Measurements from ENCODE around the gene BEGAIN. TPM values are rescaled to one million over a fixed set of nuclear protein-coding genes. Genes with fewer than 3 reads are reported as not detected.

BEGAIN gene, protein sequence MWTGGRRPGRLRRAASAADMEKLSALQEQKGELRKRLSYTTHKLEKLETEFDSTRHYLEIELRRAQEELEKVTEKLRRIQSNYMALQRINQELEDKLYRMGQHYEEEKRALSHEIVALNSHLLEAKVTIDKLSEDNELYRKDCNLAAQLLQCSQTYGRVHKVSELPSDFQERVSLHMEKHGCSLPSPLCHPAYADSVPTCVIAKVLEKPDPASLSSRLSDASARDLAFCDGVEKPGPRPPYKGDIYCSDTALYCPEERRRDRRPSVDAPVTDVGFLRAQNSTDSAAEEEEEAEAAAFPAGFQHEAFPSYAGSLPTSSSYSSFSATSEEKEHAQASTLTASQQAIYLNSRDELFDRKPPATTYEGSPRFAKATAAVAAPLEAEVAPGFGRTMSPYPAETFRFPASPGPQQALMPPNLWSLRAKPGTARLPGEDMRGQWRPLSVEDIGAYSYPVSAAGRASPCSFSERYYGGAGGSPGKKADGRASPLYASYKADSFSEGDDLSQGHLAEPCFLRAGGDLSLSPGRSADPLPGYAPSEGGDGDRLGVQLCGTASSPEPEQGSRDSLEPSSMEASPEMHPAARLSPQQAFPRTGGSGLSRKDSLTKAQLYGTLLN
- 1.6 TPM for polyA plus RNA-seq (2013, experiment 1 of 4)
- polyA plus RNA-seq (2013, experiment 2 of 4): 1.5 TPM
- polyA plus RNA-seq (2013, experiment 3 of 4): 1.4 TPM
- polyA plus RNA-seq (2013, experiment 4 of 4): 1.2 TPM

DNA sequence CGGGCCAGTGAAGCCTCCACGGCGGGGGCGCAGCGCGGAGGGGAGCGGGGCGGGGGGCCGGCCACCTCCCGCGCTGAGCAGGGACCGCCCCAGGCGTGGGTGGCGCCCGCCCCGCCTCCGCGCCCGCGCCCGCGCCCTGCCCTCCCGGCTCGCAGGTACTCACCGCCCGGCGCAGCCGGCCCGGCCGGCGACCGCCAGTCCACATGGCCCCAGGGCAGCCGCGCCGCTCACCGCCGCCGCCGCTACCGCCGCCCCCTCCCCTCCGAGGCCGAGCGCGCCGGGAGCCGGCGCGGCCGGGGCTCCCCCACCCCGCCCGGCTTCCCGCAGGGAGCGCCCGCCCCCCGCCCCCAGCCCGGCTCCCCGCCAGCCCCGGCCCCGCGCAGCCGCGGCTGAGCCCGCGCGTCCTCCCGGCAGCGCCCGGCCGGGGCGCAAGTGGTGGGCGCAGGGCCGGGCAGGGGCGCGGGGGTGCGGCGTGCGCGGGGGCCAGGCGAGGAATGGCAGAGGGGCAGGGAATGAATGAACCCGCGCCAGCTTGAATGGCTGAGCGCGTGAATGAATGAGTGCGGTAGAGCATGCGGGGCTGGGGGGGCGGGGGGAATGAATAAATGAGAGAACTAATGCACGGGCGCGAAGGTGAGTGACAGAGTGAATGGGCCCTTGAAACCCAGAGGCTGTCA, at the start of gene BEGAIN:
TSS of gene BEGAIN (minus strand) at position 332 of the 677 bp plus-strand sequence. CDS start at position 205, 127 bp downstream.
- H3K27ac ChIP-seq (ENCODE audit: insufficient read depth, low read depth, low read length, poor library complexity, severe bottlenecking): no peak within 1 kb of the TSS
- H3K27me3 ChIP-seq (ENCODE audit: control insufficient read depth, insufficient read depth, low read length, poor library complexity, severe bottlenecking): peaks cover 43% of the 10 kb centered on the region
- 2% methylated on average over 90 of the region's 90 CpGs for WGBS, 2 experiments
- peaks cover 6% of the 10 kb centered on the region for H3K4me1 ChIP-seq (ENCODE audit: control insufficient read depth, insufficient read depth, low read length)
- H3K4me3 ChIP-seq (ENCODE audit: insufficient read depth, low read depth, low read length): peak within 1 kb of the TSS; percentile 58
- no peaks in the 10 kb centered on the region for H3K9me3 ChIP-seq (ENCODE audit: control insufficient read depth, low read length)
- H3K36me3 ChIP-seq (ENCODE audit: control insufficient read depth, insufficient read depth, low read length): no peaks in the 10 kb centered on the region

DNA sequence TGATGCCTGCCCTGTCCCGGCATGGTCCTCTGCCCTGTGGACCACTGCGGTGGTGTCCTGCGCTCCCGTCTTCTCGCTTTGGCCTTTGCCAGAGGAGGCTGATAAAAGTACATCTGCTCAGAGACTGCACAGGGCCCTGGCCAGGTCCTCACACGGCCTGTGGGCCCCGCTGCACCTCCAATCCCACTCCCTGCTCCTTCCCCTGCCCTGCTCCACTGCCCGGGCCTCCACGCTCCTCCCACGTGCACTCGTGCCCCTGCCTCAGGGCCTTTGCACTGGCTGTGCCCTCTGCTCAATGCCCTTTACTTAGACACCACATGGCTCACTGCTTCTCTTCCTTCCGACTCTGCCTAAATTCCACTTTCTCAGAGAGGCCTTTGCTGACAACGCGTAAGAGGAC, 49.3 kb upstream of the BEGAIN start:
- H3K4me1 ChIP-seq (ENCODE audit: control insufficient read depth, insufficient read depth, low read length): no peaks in the 10 kb centered on the region
- 91 to 94% methylated on average over 14 of the region's 14 CpGs for WGBS, 2 experiments
- H3K36me3 ChIP-seq (ENCODE audit: control insufficient read depth, insufficient read depth, low read length): no peaks in the 10 kb centered on the region
- no peaks in the 10 kb centered on the region for H3K9me3 ChIP-seq (ENCODE audit: control insufficient read depth, low read length)
- H3K4me3 ChIP-seq (ENCODE audit: insufficient read depth, low read depth, low read length): no peak overlapping the region
- H3K27me3 ChIP-seq (ENCODE audit: control insufficient read depth, insufficient read depth, low read length, poor library complexity, severe bottlenecking): no peaks in the 10 kb centered on the region
- no peak overlapping the region for H3K27ac ChIP-seq (ENCODE audit: insufficient read depth, low read depth, low read length, poor library complexity, severe bottlenecking)

DNA sequence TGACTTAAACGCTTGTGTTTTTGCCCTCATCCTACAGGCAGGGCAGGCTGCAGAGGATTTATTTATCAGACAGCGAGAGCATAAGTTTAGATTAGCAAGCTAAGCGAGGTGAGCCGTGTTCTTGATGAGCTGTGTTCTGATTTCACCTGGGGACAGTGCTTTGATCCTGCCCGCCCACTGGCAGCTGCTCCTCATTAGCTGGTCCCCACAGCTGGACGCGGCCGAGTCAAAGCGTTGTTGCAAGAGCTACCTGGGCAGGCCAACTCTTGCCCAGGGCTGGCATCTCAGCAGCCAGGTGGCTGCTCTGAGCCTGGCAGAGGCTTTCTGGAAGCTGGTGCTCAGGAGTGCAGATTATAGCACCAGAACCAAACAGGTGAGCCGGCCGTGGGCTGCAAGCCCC, 46.8 kb upstream of the BEGAIN start:
- Histone ChIP-seq H3K4me1 (ENCODE audit: control insufficient read depth, insufficient read depth, low read length) (no peaks in the 10 kb centered on the region), H3K4me3 (ENCODE audit: insufficient read depth, low read depth, low read length) (no peak overlapping the region), H3K36me3 (ENCODE audit: control insufficient read depth, insufficient read depth, low read length) (no peaks in the 10 kb centered on the region), H3K9me3 (ENCODE audit: control insufficient read depth, low read length) (no peaks in the 10 kb centered on the region), H3K27me3 (ENCODE audit: control insufficient read depth, insufficient read depth, low read length, poor library complexity, severe bottlenecking) (no peaks in the 10 kb centered on the region), H3K27ac (ENCODE audit: insufficient read depth, low read depth, low read length, poor library complexity, severe bottlenecking) (no peak overlapping the region)
- WGBS, 2 experiments: 92 to 93% methylated on average over 11 of the region's 11 CpGs

DNA sequence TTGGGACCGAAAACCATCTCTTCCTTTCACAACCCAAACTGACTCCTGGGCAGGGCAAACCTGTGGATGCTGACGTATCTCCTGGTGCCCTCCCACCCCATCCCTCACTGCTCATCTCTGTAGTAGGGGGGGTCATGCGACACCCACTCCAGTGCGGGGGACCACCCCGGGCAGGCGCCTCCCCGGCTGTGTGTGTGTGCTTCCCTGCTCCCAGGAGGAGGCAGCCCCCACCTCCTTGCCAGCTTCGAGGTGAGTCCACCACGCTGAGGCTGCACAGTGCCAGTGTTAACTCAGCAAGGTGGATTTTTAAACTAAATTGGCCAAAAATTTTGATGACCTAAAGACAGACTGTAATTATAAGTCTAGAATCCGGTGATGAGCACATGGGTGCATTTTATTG, 46.2 kb upstream of the BEGAIN start:
- Histone ChIP-seq H3K9me3 (ENCODE audit: control insufficient read depth, low read length) (no peaks in the 10 kb centered on the region), H3K4me1 (ENCODE audit: control insufficient read depth, insufficient read depth, low read length) (no peaks in the 10 kb centered on the region), H3K36me3 (ENCODE audit: control insufficient read depth, insufficient read depth, low read length) (no peaks in the 10 kb centered on the region), H3K4me3 (ENCODE audit: insufficient read depth, low read depth, low read length) (no peak overlapping the region), H3K27me3 (ENCODE audit: control insufficient read depth, insufficient read depth, low read length, poor library complexity, severe bottlenecking) (no peaks in the 10 kb centered on the region), H3K27ac (ENCODE audit: insufficient read depth, low read depth, low read length, poor library complexity, severe bottlenecking) (no peak overlapping the region)
- 93 to 97% methylated on average over 10 of the region's 10 CpGs for WGBS, 2 experiments

DNA sequence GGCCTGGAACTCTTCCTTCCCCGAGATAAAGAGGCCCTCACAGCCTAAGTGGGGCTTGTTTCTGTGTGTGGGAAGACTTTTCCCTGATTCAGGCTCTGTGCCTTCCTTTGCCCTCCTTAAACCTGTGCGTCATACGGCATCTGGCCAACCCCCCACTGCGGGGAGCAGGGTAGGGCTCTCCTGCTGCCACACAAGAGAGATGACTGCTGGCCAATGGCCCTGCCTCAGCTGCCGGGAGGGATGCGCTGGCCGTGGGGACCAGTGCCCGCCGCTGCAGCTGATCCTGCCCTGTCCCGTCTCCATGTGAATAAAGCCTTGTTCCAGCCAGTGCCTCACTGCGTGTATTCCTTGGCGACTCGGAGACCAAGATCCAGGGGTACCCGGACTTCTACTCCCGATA, 42.5 kb upstream of the BEGAIN start:
- Histone ChIP-seq H3K9me3 (ENCODE audit: control insufficient read depth, low read length) (no peaks in the 10 kb centered on the region), H3K27ac (ENCODE audit: insufficient read depth, low read depth, low read length, poor library complexity, severe bottlenecking) (no peak overlapping the region), H3K4me1 (ENCODE audit: control insufficient read depth, insufficient read depth, low read length) (no peaks in the 10 kb centered on the region), H3K4me3 (ENCODE audit: insufficient read depth, low read depth, low read length) (no peak overlapping the region), H3K36me3 (ENCODE audit: control insufficient read depth, insufficient read depth, low read length) (no peaks in the 10 kb centered on the region), H3K27me3 (ENCODE audit: control insufficient read depth, insufficient read depth, low read length, poor library complexity, severe bottlenecking) (no peaks in the 10 kb centered on the region)
- WGBS, 2 experiments: 92 to 93% methylated on average over 15 of the region's 15 CpGs

DNA sequence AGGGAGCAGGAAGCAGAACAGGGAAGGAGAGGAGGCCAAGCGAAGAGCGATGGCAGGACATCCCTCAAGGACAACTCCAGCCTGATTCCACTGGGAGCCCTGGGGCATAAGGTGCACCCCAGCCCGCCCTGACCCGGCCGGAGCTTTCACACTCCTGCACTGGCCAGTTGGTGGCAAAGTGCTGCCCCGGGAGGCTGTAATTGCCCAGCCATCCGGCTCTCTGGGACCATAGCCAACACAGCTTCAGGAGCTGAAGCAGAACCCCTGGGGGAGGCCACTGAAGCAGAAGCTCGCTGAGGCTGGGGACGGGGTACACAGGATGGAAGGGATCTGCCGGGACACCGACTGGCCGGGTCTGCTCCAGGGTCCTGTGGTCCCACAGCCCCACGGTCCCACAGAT, 41.9 kb upstream of the BEGAIN start:
- 94 to 96% methylated on average over 13 of the region's 13 CpGs for WGBS, 2 experiments
- no peaks in the 10 kb centered on the region for H3K27me3 ChIP-seq (ENCODE audit: control insufficient read depth, insufficient read depth, low read length, poor library complexity, severe bottlenecking)
- H3K4me3 ChIP-seq (ENCODE audit: insufficient read depth, low read depth, low read length): no peak overlapping the region
- no peaks in the 10 kb centered on the region for H3K4me1 ChIP-seq (ENCODE audit: control insufficient read depth, insufficient read depth, low read length)
- H3K9me3 ChIP-seq (ENCODE audit: control insufficient read depth, low read length): no peaks in the 10 kb centered on the region
- H3K27ac ChIP-seq (ENCODE audit: insufficient read depth, low read depth, low read length, poor library complexity, severe bottlenecking): no peak overlapping the region
- no peaks in the 10 kb centered on the region for H3K36me3 ChIP-seq (ENCODE audit: control insufficient read depth, insufficient read depth, low read length)

DNA sequence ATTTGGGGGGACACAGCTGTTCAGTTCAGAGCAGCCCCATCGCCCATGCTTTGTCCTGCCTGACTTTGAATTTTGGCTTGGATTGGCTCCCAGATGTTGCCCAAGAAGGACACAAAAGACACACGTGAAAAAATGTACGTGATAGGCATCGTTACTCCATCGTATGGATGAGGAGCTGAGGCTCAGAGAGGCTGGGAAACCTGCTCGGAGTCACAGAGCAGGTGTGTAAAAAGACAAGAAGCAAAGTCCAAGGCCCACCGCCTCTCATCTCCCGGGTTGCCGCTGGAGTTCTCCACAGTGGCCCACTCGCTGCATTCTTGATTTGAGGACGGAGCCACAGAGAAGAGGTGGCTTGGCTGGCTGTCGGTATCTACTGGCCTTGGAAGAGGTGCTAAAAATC, 41.0 kb upstream of the BEGAIN start:
- H3K4me3 ChIP-seq (ENCODE audit: insufficient read depth, low read depth, low read length): no peak overlapping the region
- WGBS, 2 experiments: 94 to 95% methylated on average over 12 of the region's 12 CpGs
- no peaks in the 10 kb centered on the region for H3K27me3 ChIP-seq (ENCODE audit: control insufficient read depth, insufficient read depth, low read length, poor library complexity, severe bottlenecking)
- H3K4me1 ChIP-seq (ENCODE audit: control insufficient read depth, insufficient read depth, low read length): no peaks in the 10 kb centered on the region
- no peak overlapping the region for H3K27ac ChIP-seq (ENCODE audit: insufficient read depth, low read depth, low read length, poor library complexity, severe bottlenecking)
- H3K36me3 ChIP-seq (ENCODE audit: control insufficient read depth, insufficient read depth, low read length): no peaks in the 10 kb centered on the region
- H3K9me3 ChIP-seq (ENCODE audit: control insufficient read depth, low read length): no peaks in the 10 kb centered on the region

DNA sequence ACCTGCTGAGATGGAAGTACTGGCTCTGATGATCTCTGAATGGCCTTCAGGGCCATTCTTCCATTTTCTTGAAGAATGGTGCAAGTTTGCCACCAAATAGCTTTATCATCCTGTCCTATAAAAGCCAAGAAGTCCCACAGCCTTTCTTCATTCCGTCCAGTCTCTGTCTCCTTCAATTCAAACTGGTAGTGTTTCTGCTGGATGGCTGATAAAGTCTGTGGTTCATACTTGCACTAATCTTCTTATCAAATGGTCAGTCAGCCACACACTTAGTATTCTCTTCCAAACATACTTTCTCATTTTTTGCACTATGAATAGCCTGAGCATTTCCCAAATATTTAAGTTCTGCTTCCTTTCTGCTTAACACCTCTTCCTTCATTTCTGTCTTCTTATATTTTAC, 39.4 kb upstream of the BEGAIN start:
- H3K27me3 ChIP-seq (ENCODE audit: control insufficient read depth, insufficient read depth, low read length, poor library complexity, severe bottlenecking): no peaks in the 10 kb centered on the region
- H3K9me3 ChIP-seq (ENCODE audit: control insufficient read depth, low read length): no peaks in the 10 kb centered on the region
- H3K4me3 ChIP-seq (ENCODE audit: insufficient read depth, low read depth, low read length): no peak overlapping the region
- no peaks in the 10 kb centered on the region for H3K36me3 ChIP-seq (ENCODE audit: control insufficient read depth, insufficient read depth, low read length)
- H3K4me1 ChIP-seq (ENCODE audit: control insufficient read depth, insufficient read depth, low read length): no peaks in the 10 kb centered on the region
- WGBS, 2 experiments: 86 to 100% methylated on average over 1 of the region's 1 CpG
- H3K27ac ChIP-seq (ENCODE audit: insufficient read depth, low read depth, low read length, poor library complexity, severe bottlenecking): no peak overlapping the region

DNA sequence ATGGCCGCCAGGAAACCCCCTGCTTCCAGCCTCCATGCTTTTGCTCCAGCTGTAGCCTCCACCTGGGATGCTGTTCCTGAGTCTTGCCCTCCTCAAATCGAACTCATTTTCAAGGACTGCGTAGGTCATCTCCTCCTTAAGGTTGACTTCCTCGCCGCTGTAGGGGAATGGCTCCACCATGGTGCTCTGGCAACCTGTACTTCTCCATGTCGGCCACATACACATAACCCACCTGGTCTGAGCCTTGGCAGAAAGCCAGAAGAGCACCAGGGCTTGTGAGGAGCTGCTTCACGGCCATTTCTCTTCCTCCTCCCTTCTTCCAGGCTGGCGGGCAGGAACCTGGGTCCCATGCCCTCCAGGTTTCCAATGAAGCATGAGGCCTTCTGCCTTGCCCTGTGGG, 36.7 kb upstream of the BEGAIN start:
- 90 to 94% methylated on average over 8 of the region's 8 CpGs for WGBS, 2 experiments
- no peak overlapping the region for H3K27ac ChIP-seq (ENCODE audit: insufficient read depth, low read depth, low read length, poor library complexity, severe bottlenecking)
- no peaks in the 10 kb centered on the region for H3K4me1 ChIP-seq (ENCODE audit: control insufficient read depth, insufficient read depth, low read length)
- H3K4me3 ChIP-seq (ENCODE audit: insufficient read depth, low read depth, low read length): no peak overlapping the region
- H3K36me3 ChIP-seq (ENCODE audit: control insufficient read depth, insufficient read depth, low read length): no peaks in the 10 kb centered on the region
- no peaks in the 10 kb centered on the region for H3K27me3 ChIP-seq (ENCODE audit: control insufficient read depth, insufficient read depth, low read length, poor library complexity, severe bottlenecking)
- H3K9me3 ChIP-seq (ENCODE audit: control insufficient read depth, low read length): no peaks in the 10 kb centered on the region

DNA sequence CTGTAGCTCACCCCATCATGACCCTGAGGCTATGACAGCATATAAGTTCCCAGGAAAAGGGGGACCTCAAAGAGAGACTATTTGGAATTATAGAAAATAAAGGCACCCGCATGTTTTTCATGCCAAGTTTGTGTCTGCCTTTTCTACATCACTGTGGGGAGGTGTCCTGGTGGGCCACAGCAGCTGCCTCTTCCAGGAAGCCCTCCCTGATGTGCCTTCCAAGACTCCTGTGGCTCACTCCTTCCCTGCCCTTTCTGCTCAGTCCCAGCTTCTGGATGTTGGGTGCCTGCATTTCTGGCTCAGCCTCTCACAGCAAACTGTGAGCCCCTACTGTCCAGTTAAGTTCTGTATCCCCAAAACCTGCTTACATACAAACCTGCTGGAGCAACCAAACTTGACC, 36.3 kb upstream of the BEGAIN start:
- no peaks in the 10 kb centered on the region for H3K36me3 ChIP-seq (ENCODE audit: control insufficient read depth, insufficient read depth, low read length)
- no peaks in the 10 kb centered on the region for H3K9me3 ChIP-seq (ENCODE audit: control insufficient read depth, low read length)
- WGBS, 2 experiments: 88 to 96% methylated on average over 1 of the region's 1 CpG
- no peak overlapping the region for H3K27ac ChIP-seq (ENCODE audit: insufficient read depth, low read depth, low read length, poor library complexity, severe bottlenecking)
- no peak overlapping the region for H3K4me3 ChIP-seq (ENCODE audit: insufficient read depth, low read depth, low read length)
- H3K4me1 ChIP-seq (ENCODE audit: control insufficient read depth, insufficient read depth, low read length): no peaks in the 10 kb centered on the region
- H3K27me3 ChIP-seq (ENCODE audit: control insufficient read depth, insufficient read depth, low read length, poor library complexity, severe bottlenecking): no peaks in the 10 kb centered on the region

All from ectodermal cell (in vitro differentiated cells).